Fibroblast of gingiva (primary cell): ENCODE measurements around the gene LCT.

Experiments
- DNase-seq: peaks from one replicate; pipeline ENCODE4 v3.0.0-alpha.2; 2011; ENCODE audit warnings: low read depth

Gene LCT

DNA sequence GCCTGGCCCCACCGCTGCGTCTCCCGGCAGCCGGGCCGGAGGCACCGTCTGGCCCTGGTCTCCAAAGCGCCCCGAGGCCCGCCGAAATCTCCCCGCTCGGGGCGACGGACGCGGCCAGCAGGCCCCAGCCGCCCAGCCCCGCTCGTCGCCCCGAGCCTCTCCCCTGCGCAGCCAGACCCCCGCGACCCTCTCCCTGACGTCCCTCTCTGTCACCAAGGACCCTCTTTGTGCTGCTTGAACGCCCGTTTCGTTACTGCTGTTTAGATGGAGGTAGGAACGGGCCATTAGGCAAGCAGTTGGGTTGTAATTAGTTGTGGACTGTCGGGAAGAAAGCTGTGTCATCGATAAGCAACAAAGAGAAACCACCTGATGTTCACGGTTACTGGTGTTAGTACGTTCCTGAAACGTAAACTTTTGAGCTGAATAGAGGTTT is 94.6 kb downstream of the LCT start:
- peak; percentile 60 for DNase-seq

GRCh38 chr2:135741395-135742324 is 95.3 kb downstream of the LCT start, which contains the start of gene UBXN4:
Gene UBXN4 (plus strand): TSS chr2:135741855. CDS start chr2:135741930, 75 bp downstream.
- DNase-seq: peak; percentile 99

DNA sequence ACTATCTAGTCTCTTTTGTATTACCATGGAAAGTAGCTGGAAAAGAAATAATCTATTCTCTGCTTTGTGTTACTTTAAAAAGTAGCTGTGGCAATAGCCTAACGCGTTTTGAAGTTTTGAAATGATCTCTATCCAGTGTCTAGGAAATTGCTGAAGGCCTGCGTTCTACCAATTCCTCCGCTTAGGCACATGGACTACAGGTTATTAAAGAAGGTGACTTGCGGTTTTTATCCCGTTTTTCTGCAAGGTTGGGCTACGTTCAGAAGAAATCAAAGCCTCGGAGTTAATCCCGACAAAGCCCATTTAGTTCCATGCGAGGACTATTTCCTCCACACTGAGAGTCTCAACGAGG is 96.0 kb downstream of the LCT start:
- DNase-seq: no peak

GRCh38 chr2:135740206-135740605 is 96.8 kb downstream of the LCT start:
- no peak for DNase-seq
